Trophoblast cell (in vitro differentiated cells and primary cell): ENCODE results near the gene REG3G.

ENCODE experiments used
- DNase-seq, 2 donors: peaks; one replicate each; pipeline ENCODE4 v3.0.0-alpha.2; 2016
- H2AFZ ChIP-seq: 2 replicates; pipeline ENCODE4 v1.6.1; 2013; ENCODE audit warnings: low read length, moderate library complexity, mild to moderate bottlenecking; ENCODE audit not compliant: insufficient read depth, poor library complexity
- H2AK5ac ChIP-seq: 2 replicates; pipeline ENCODE4 v1.6.1; 2013; ENCODE audit warnings: mild to moderate bottlenecking, low read length
- H2BK120ac ChIP-seq: 2 replicates; pipeline ENCODE4 v1.6.1; 2013; ENCODE audit warnings: low read length, mild to moderate bottlenecking, moderate library complexity; ENCODE audit not compliant: insufficient read depth, poor library complexity
- H2BK12ac ChIP-seq: 2 replicates; pipeline ENCODE4 v1.6.1; 2013; ENCODE audit warnings: mild to moderate bottlenecking, low read length, moderate library complexity
- H2BK5ac ChIP-seq: 2 replicates; pipeline ENCODE4 v1.6.1; 2013; ENCODE audit warnings: low read length, low read depth, moderate library complexity, mild to moderate bottlenecking; ENCODE audit not compliant: poor library complexity
- H3K14ac ChIP-seq: 2 replicates; pipeline ENCODE4 v1.6.1; 2013; ENCODE audit warnings: mild to moderate bottlenecking, low read length
- H3K18ac ChIP-seq: 2 replicates; pipeline ENCODE4 v1.6.1; 2013; ENCODE audit warnings: mild to moderate bottlenecking, low read length
- H3K23ac ChIP-seq: 2 replicates; pipeline ENCODE4 v1.6.1; 2013; ENCODE audit warnings: low read length
- H3K27ac ChIP-seq: 2 replicates; pipeline ENCODE4 v1.5.1; 2013; ENCODE audit warnings: low read depth, mild to moderate bottlenecking, inconsistent platforms, low read length, moderate library complexity
- H3K27me3 ChIP-seq: 2 replicates; pipeline ENCODE4 v1.6.1; 2013; ENCODE audit warnings: inconsistent platforms, mild to moderate bottlenecking, low read length, moderate library complexity; ENCODE audit not compliant: insufficient read depth
- H3K36me3 ChIP-seq, 2 experiments: 1 replicate in 1 of 2; 2 replicates in 1 of 2; pipeline ENCODE4 v1.6.1; 2013; ENCODE audit warnings: low read length in 2 of 2, mild to moderate bottlenecking in 2 of 2, moderate library complexity in 1 of 2; ENCODE audit not compliant: insufficient read depth in 2 of 2, control insufficient read depth in 1 of 2
- H3K4ac ChIP-seq: 2 replicates; pipeline ENCODE4 v1.6.1; 2013; ENCODE audit warnings: low read depth, mild to moderate bottlenecking, low read length, moderate library complexity
- H3K4me1 ChIP-seq, 2 experiments: 1 replicate in 1 of 2; 2 replicates in 1 of 2; pipeline ENCODE4 v1.6.1; 2013; ENCODE audit warnings: low read length in 2 of 2, mild to moderate bottlenecking in 2 of 2, moderate library complexity in 1 of 2; ENCODE audit not compliant: insufficient read depth in 2 of 2, control insufficient read depth in 1 of 2
- H3K4me2 ChIP-seq: 2 replicates; pipeline ENCODE4 v1.6.1; 2013; ENCODE audit warnings: inconsistent platforms, mild to moderate bottlenecking, low read length, moderate library complexity
- H3K4me3 ChIP-seq: 2 replicates; pipeline ENCODE4 v1.5.1; 2013; ENCODE audit warnings: mild to moderate bottlenecking, low read depth, low read length, inconsistent platforms
- H3K79me1 ChIP-seq: one replicate; pipeline ENCODE4 v1.6.1; 2013; ENCODE audit warnings: low read length
- H3K79me2 ChIP-seq: 2 replicates; pipeline ENCODE4 v1.6.1; 2013; ENCODE audit warnings: low read length, mild to moderate bottlenecking; ENCODE audit not compliant: control insufficient read depth, insufficient read depth, poor library complexity
- H3K9ac ChIP-seq: 2 replicates; pipeline ENCODE4 v1.6.1; 2013; ENCODE audit warnings: mild to moderate bottlenecking, low read length
- H3K9me3 ChIP-seq: 2 replicates; pipeline ENCODE4 v1.6.1; 2013; ENCODE audit warnings: low read depth, mild to moderate bottlenecking, control low read depth, inconsistent platforms, low read length; ENCODE audit not compliant: insufficient read depth
- H4K12ac ChIP-seq: 2 replicates; pipeline ENCODE4 v1.6.1; 2013; ENCODE audit warnings: low read depth, mild to moderate bottlenecking, low read length, moderate library complexity
- H4K8ac ChIP-seq: 2 replicates; pipeline ENCODE4 v1.6.1; 2013; ENCODE audit warnings: low read depth, mild to moderate bottlenecking, low read length, moderate library complexity
- H4K91ac ChIP-seq: one replicate; pipeline ENCODE4 v1.6.1; 2013; ENCODE audit warnings: low read depth, mild to moderate bottlenecking, low read length, moderate library complexity
- WGBS: extraction: QIAGEN DNeasy Blood & Tissue Kit; methylation state at CpG from one replicate; pipeline ENCODE4 v1.1.7; 2013; ENCODE audit warnings: missing lambda C conversion rate; ENCODE audit not compliant: insufficient read length, insufficient coverage; ENCODE audit errors: extremely low coverage; 5-methylcytosine and 5-hydroxymethylcytosine counted together

The REG3G gene

GRCh38 chr2:79065201-79065600 lies 39.7 kb downstream of the REG3G start:
- H3K36me3 ChIP-seq = no peaks in the 10 kb centered on the region
- no peak overlapping the region for H3K23ac ChIP-seq
- no peak overlapping the region for H3K4ac ChIP-seq
- H2AK5ac ChIP-seq = no peak overlapping the region
- no CpG with 5 or more reads among the region's 2 CpGs for WGBS
- no peak overlapping the region for H2BK120ac ChIP-seq
- no peak overlapping the region for H2BK12ac ChIP-seq
- H4K91ac ChIP-seq = no peak overlapping the region
- H4K8ac ChIP-seq = no peak overlapping the region
- H3K18ac ChIP-seq = no peak overlapping the region
- no peaks in the 10 kb centered on the region for H3K79me2 ChIP-seq
- H4K12ac ChIP-seq = no peak overlapping the region
- no peak overlapping the region for H3K4me2 ChIP-seq
- H3K14ac ChIP-seq = no peak overlapping the region
- H3K9ac ChIP-seq = no peak overlapping the region
- no peak for DNase-seq
- no peak overlapping the region for H3K4me3 ChIP-seq
- no peak overlapping the region for H3K27ac ChIP-seq
- H3K79me1 ChIP-seq = no peaks in the 10 kb centered on the region
- no peak overlapping the region for H2BK5ac ChIP-seq
- no peaks in the 10 kb centered on the region for H3K27me3 ChIP-seq
- no peak overlapping the region for H2AFZ ChIP-seq
- H3K9me3 ChIP-seq = no peaks in the 10 kb centered on the region
- H3K4me1 ChIP-seq = no peaks in the 10 kb centered on the region

- H3K4me3 ChIP-seq = no peak overlapping the region
- no peak overlapping the region for H2AK5ac ChIP-seq
- no peak overlapping the region for H2BK5ac ChIP-seq
- H3K79me1 ChIP-seq = no peaks in the 10 kb centered on the region
- H4K12ac ChIP-seq = no peak overlapping the region
- H3K79me2 ChIP-seq = no peaks in the 10 kb centered on the region
- DNase-seq = no peak
- no peak overlapping the region for H2BK12ac ChIP-seq
- H3K23ac ChIP-seq = no peak overlapping the region
- H4K91ac ChIP-seq = no peak overlapping the region
- WGBS = no CpG with 5 or more reads among the region's 2 CpGs
- no peak overlapping the region for H4K8ac ChIP-seq
- no peak overlapping the region for H3K27ac ChIP-seq
- no peak overlapping the region for H3K14ac ChIP-seq
- H3K9ac ChIP-seq = no peak overlapping the region
- H3K36me3 ChIP-seq = no peaks in the 10 kb centered on the region
- H3K4me2 ChIP-seq = no peak overlapping the region
- no peaks in the 10 kb centered on the region for H3K9me3 ChIP-seq
- no peak overlapping the region for H2BK120ac ChIP-seq
- H3K18ac ChIP-seq = no peak overlapping the region
- H3K27me3 ChIP-seq = no peaks in the 10 kb centered on the region
- H3K4me1 ChIP-seq = no peaks in the 10 kb centered on the region
- H3K4ac ChIP-seq = no peak overlapping the region
- no peak overlapping the region for H2AFZ ChIP-seq
These were observed 45.6 kb downstream of the REG3G start for GRCh38 chr2:79071078-79071477.
